Gastrocnemius medialis (tissue), 4 donors: ENCODE data around the gene ZNF146. TPM values are rescaled to one million over a fixed set of nuclear protein-coding genes. Genes with fewer than 3 reads are reported as not detected.

ENCODE experiments used
- ATAC-seq, 2 donors: fragments of 150-250 bp; one replicate each; pipeline ENCODE4 v1.9.1; 2016
- DNase-seq, 2 donors: peaks; one replicate each; pipeline ENCODE4 v3.0.0-alpha.2; 2019
- H3K27ac ChIP-seq, 4 donors: fragments of 200-600 bp; sonication (generic); 1 replicate in 1 of 4; 2 replicates in 3 of 4; pipeline ENCODE4 v1.5.1; 2016 to 2018; ENCODE audit warnings: mild to moderate bottlenecking in 2 of 4, moderate library complexity in 1 of 4
- H3K27me3 ChIP-seq, 3 donors: fragments of 200-600 bp; sonication (generic) in 2 of 3; 1 replicate in 1 of 3; 2 replicates in 2 of 3; pipeline versions ENCODE4 v1.5.1 to v1.6.0; 2016 to 2019; ENCODE audit warnings: mild to moderate bottlenecking in 1 of 3, moderate library complexity in 1 of 3
- H3K36me3 ChIP-seq, 2 donors: fragments of 200-600 bp; sonication (generic) in 1 of 2; one replicate each; pipeline ENCODE4 v1.5.1; 2017 to 2018
- H3K4me1 ChIP-seq, 2 donors: fragments of 200-600 bp; sonication (generic) in 1 of 2; one replicate each; pipeline ENCODE4 v1.5.1; 2016 to 2017; ENCODE audit warnings: mild to moderate bottlenecking in 2 of 2
- H3K4me3 ChIP-seq, 4 donors: fragments of 200-600 bp; sonication (generic) in 3 of 4; 1 replicate in 1 of 4; 2 replicates in 3 of 4; pipeline ENCODE4 v1.5.1; 2016 to 2019; ENCODE audit warnings: mild to moderate bottlenecking in 2 of 4
- H3K9me3 ChIP-seq, 3 donors: fragments of 200-600 bp; sonication (generic) in 2 of 3; 1 replicate in 1 of 3; 2 replicates in 2 of 3; pipeline ENCODE4 v1.5.1; 2016 to 2019
- POLR2A ChIP-seq, 2 donors: fragments of 450-650 bp; IDR thresholded peaks; one replicate each; pipeline ENCODE4 v1.6.1; 2017; ENCODE audit warnings: antibody characterized with exemption in 2 of 2, mild to moderate bottlenecking in 2 of 2, moderate library complexity in 2 of 2
- in situ Hi-C, 4 donors: fragments of 200-750 bp; cut with MboI; loops; one replicate each; pipeline versions ENCODE4 v1.15.0 to v1.8.0; 2017; ENCODE audit warnings: low sequenced_read_pairs in 4 of 4
- intact Hi-C: fragments of 100-400 bp; cut with DNase I; formaldehyde crosslinking; loops from one replicate; pipeline ENCODE4 v1.15.1; 2023; ENCODE audit warnings: low total_unique reads
- total RNA-seq, 4 donors: library from RNA; depleted of rRNA; stranded (reverse); fragments of >200 nt; gene quantifications; one replicate each; pipeline versions ENCODE4 v1.1.0 to v1.2.3, GENCODE V29; 2016
- TF ChIP-seq, protein P1 (sequence below), 5 experiments: fragments of 450-650 bp in 3 of 5; fragments of 200-600 bp in 2 of 5; sonication (generic) in 2 of 5; IDR thresholded peaks in 4 of 5; conservative IDR thresholded peaks in 1 of 5; 1 replicate in 4 of 5; 2 replicates in 1 of 5; pipeline ENCODE4 v1.5.1; 2016 to 2019; ENCODE audit warnings: antibody characterized with exemption in 5 of 5, mild to moderate bottlenecking in 3 of 5, moderate library complexity in 3 of 5

Gene ZNF146
- total RNA-seq, 4 donors from 2014 or later: 47.8 to 108 (median 91.2) TPM

- H3K27ac ChIP-seq: no peak overlapping the region
- no peaks in the 10 kb centered on the region for H3K9me3 ChIP-seq
- TF ChIP-seq, protein P1, sequence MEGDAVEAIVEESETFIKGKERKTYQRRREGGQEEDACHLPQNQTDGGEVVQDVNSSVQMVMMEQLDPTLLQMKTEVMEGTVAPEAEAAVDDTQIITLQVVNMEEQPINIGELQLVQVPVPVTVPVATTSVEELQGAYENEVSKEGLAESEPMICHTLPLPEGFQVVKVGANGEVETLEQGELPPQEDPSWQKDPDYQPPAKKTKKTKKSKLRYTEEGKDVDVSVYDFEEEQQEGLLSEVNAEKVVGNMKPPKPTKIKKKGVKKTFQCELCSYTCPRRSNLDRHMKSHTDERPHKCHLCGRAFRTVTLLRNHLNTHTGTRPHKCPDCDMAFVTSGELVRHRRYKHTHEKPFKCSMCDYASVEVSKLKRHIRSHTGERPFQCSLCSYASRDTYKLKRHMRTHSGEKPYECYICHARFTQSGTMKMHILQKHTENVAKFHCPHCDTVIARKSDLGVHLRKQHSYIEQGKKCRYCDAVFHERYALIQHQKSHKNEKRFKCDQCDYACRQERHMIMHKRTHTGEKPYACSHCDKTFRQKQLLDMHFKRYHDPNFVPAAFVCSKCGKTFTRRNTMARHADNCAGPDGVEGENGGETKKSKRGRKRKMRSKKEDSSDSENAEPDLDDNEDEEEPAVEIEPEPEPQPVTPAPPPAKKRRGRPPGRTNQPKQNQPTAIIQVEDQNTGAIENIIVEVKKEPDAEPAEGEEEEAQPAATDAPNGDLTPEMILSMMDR (IDR thresholded peaks at IDR 0.05 in 4 of 5, conservative IDR thresholded peaks at IDR 0.05 in 1 of 5): no peak
- no peak for TF ChIP-seq POLR2A (IDR thresholded peaks at IDR 0.05)
- in situ Hi-C loops: no loop called here
- no peak for ATAC-seq
- no peaks in the 10 kb centered on the region for H3K27me3 ChIP-seq
- DNase-seq: no peak
- peaks cover 20 to 25% of the 10 kb centered on the region in 2 donors for H3K4me1 ChIP-seq
- no peak overlapping the region for H3K4me3 ChIP-seq
- intact Hi-C loops: loop anchor here (10.0 kb wide), 5 partner anchors 58 to 1002 kb away; partner anchors contain the start of genes COX7A1, HSPB6, LRFN3 and PROSER3
- H3K36me3 ChIP-seq: no peaks in the 10 kb centered on the region
Measured at GRCh38 chr19:36212895-36213294, 2.0 kb upstream of the ZNF146 start.

- Histone ChIP-seq H3K4me1 (peaks cover 29 to 34% of the 10 kb centered on the region in 2 donors), H3K36me3 (no peaks in the 10 kb centered on the region), H3K27ac (peak overlapping the region; percentile 89 to 98 (median 96)), H3K9me3 (no peaks in the 10 kb centered on the region), H3K27me3 (no peaks in the 10 kb centered on the region), H3K4me3 (peak overlapping the region; percentile 76 to 93 (median 77))
- ATAC-seq (peak; percentile 1 to 16), DNase-seq (no peak)
- intact Hi-C loops (loop anchor here (1.0 to 10.0 kb wide), 6 partner anchors 61 to 999 kb away; partner anchors contain the start of genes COX7A1, HSPB6, LRFN3 and PROSER3), in situ Hi-C loops (no loop called here)
- TF ChIP-seq, protein P1 (IDR thresholded peaks at IDR 0.05 in 4 of 5, conservative IDR thresholded peaks at IDR 0.05 in 1 of 5): no peak
- no peak for TF ChIP-seq POLR2A (IDR thresholded peaks at IDR 0.05)
Measured at GRCh38 chr19:36215276-36216123, 594 bp downstream of the ZNF146 start.

DNA sequence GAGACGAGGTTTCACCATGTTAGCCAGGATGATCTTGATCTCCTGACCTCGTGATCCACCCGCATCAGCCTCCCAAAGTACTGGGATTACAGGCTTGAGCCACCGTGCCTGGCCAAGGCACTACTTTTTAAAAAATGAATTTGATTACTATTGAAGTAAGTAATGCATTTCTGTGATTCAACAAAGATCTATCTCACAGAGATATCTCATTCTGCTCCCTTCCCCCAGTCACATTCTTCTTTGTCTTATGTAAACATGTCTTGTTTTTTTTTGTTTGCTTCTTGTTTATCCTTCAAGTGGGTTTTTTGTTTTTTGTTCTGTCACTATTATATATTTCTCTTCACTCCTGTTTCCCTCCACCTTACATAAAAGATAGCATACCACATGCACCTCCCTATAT lies 6.6 kb downstream of the ZNF146 start:
- ATAC-seq: no peak
- DNase-seq: no peak
- Histone ChIP-seq H3K4me3 (no peak overlapping the region), H3K27me3 (no peaks in the 10 kb centered on the region), H3K9me3 (no peaks in the 10 kb centered on the region), H3K36me3 (peaks cover 0 to 20% of the 10 kb centered on the region in 2 donors), H3K27ac (no peak overlapping the region), H3K4me1 (peaks cover 13 to 38% of the 10 kb centered on the region in 2 donors)
- in situ Hi-C loops (no loop called here), intact Hi-C loops (no loop called here)
- TF ChIP-seq POLR2A (IDR thresholded peaks at IDR 0.05): no peak
- TF ChIP-seq, protein P1 (IDR thresholded peaks at IDR 0.05 in 4 of 5, conservative IDR thresholded peaks at IDR 0.05 in 1 of 5): no peak

- Histone ChIP-seq H3K4me3 (no peak overlapping the region), H3K27me3 (no peaks in the 10 kb centered on the region), H3K27ac (no peak overlapping the region), H3K36me3 (peaks cover 0 to 29% of the 10 kb centered on the region in 2 donors), H3K4me1 (peaks cover 9 to 29% of the 10 kb centered on the region in 2 donors), H3K9me3 (no peaks in the 10 kb centered on the region)
- DNase-seq (no peak), ATAC-seq (no peak)
- in situ Hi-C loops: no loop called here
- no peak for TF ChIP-seq POLR2A (IDR thresholded peaks at IDR 0.05)
- TF ChIP-seq, protein P1 (IDR thresholded peaks at IDR 0.05 in 4 of 5, conservative IDR thresholded peaks at IDR 0.05 in 1 of 5): no peak
- intact Hi-C loops: no loop called here
Measured at GRCh38 chr19:36222503-36222902, 7.6 kb downstream of the ZNF146 start.
